GM12878 (cell line): Measurements from ENCODE around the gene CTAG1B. TPM values are rescaled to one million over a fixed set of nuclear protein-coding genes. Genes with fewer than 3 reads are reported as not detected.

Experiments
- ASH2L ChIP-seq: fragments of 300-600, 200-600 bp; sonication (generic); IDR thresholded peaks from 2 replicates; pipeline ENCODE4 v1.6.1; 2017; ENCODE audit warnings: low read depth, mild to moderate bottlenecking, borderline replicate concordance
- CREB1 ChIP-seq: IDR thresholded peaks from 2 replicates; pipeline ENCODE4 v1.6.1; 2012; ENCODE audit warnings: low read depth, mild to moderate bottlenecking, inconsistent platforms
- HDAC6 ChIP-seq: fragments of 200-600 bp; sonication (generic); IDR thresholded peaks from one replicate; pipeline ENCODE4 v1.8.0; 2017; ENCODE audit warnings: antibody characterized with exemption; ENCODE audit not compliant: unreplicated experiment
- MTA3 ChIP-seq: IDR thresholded peaks from 2 replicates; pipeline ENCODE4 v1.6.1; 2012; ENCODE audit warnings: low read length, inconsistent platforms, borderline replicate concordance
- NBN ChIP-seq: fragments of 450-650 bp; IDR thresholded peaks from 2 replicates; pipeline ENCODE4 v1.6.1; 2016
- NFXL1 ChIP-seq: fragments of 450-650 bp; IDR thresholded peaks from 2 replicates; pipeline ENCODE4 v1.6.1; 2017; ENCODE audit warnings: antibody characterized with exemption, mild to moderate bottlenecking, borderline replicate concordance
- NR2C2 ChIP-seq: IDR thresholded peaks from 2 replicates; pipeline ENCODE4 v1.6.1; 2011; ENCODE audit warnings: borderline replicate concordance, low read depth; ENCODE audit not compliant: control insufficient read depth, insufficient read length
- SMC3 ChIP-seq: IDR thresholded peaks from 2 replicates; pipeline ENCODE4 v1.6.1; 2011; ENCODE audit warnings: low read length, improper control_type of control experiment, borderline replicate concordance
- STAT3 ChIP-seq: IDR thresholded peaks from 2 replicates; pipeline ENCODE4 v1.6.1; 2011; ENCODE audit warnings: low read depth, low read length, improper control_type of control experiment
- SUZ12 ChIP-seq: fragments of 200-600 bp; sonication (generic); IDR thresholded peaks from one replicate; pipeline ENCODE4 v1.6.1; 2018; ENCODE audit warnings: antibody characterized with exemption, mild to moderate bottlenecking; ENCODE audit not compliant: unreplicated experiment
- polyA plus RNA-seq, 11 experiments: library from polyadenylated mRNA; depleted of rRNA in 4 of 11; unstranded in 6 of 11; stranded (reverse) in 5 of 11; fragments of >200 nt; fragmentation: Nextera tagmentation in 4 of 11; fragmentation: Illumina TruSeq in 1 of 11; extraction: Ambion mirVana in 4 of 11; extraction: Trizol in 1 of 11; gene quantifications; 1 replicate in 1 of 11; 2 replicates in 10 of 11; pipeline versions ENCODE4 v1.2.1 to v1.2.3, GENCODE V29; 2011 to 2016; ENCODE audit warnings: inconsistent platforms in 2 of 11, missing spikeins in 2 of 11, low read depth in 1 of 11
- total RNA-seq, 4 experiments: library from RNA; depleted of rRNA in 3 of 4; stranded (reverse); fragments of >200 nt in 3 of 4; fragmentation: Illumina TruSeq in 1 of 4; extraction: Trizol in 1 of 4; gene quantifications; 2 replicates each; pipeline versions ENCODE4 v1.2.1 to v1.2.3, GENCODE V29; 2013 to 2021
- TF ChIP-seq, protein P1 (sequence below): IDR thresholded peaks from 2 replicates; pipeline ENCODE4 v1.6.1; 2011; ENCODE audit warnings: borderline replicate concordance, low read depth, mild to moderate bottlenecking, moderate library complexity, mixed read lengths, low read length; ENCODE audit not compliant: insufficient read depth; ENCODE audit errors: extremely low read length
- TF ChIP-seq, protein P2 (sequence below): fragments of 450-650 bp; IDR thresholded peaks from 2 replicates; pipeline ENCODE4 v1.6.1; 2014; ENCODE audit warnings: mild to moderate bottlenecking
- TF ChIP-seq, protein P3 (sequence below): IDR thresholded peaks from 2 replicates; pipeline ENCODE4 v1.6.1; 2012; ENCODE audit warnings: improper control_type of control experiment, low read depth, low read length; ENCODE audit not compliant: insufficient replicate concordance
- TF ChIP-seq, protein P4 (sequence below): fragments of 450-650 bp; IDR thresholded peaks from 2 replicates; pipeline ENCODE4 v1.6.1; 2016; ENCODE audit warnings: mild to moderate bottlenecking
- TF ChIP-seq, protein P5 (sequence below): fragments of 450-650 bp; formaldehyde crosslinking; IDR thresholded peaks from 2 replicates; pipeline ENCODE4 v1.4.0; 2020; ENCODE audit warnings: mild to moderate bottlenecking, moderate library complexity

Gene CTAG1B
- total and polyA plus RNA-seq, 10 of the 15 experiments (the other 5 are each of a cell fraction or from before 2014, with no cell fraction given) = not detected

- TF ChIP-seq, protein P1, sequence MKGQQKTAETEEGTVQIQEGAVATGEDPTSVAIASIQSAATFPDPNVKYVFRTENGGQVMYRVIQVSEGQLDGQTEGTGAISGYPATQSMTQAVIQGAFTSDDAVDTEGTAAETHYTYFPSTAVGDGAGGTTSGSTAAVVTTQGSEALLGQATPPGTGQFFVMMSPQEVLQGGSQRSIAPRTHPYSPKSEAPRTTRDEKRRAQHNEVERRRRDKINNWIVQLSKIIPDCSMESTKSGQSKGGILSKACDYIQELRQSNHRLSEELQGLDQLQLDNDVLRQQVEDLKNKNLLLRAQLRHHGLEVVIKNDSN = no peak
- TF ChIP-seq SUZ12 (no peak), NR2C2 (no peak), CREB1 (no peak), SMC3 (no peak), HDAC6 (no peak), STAT3 (no peak), NFXL1 (no peak), ASH2L (no peak), NBN (no peak), MTA3 (no peak)
- TF ChIP-seq, protein P2, sequence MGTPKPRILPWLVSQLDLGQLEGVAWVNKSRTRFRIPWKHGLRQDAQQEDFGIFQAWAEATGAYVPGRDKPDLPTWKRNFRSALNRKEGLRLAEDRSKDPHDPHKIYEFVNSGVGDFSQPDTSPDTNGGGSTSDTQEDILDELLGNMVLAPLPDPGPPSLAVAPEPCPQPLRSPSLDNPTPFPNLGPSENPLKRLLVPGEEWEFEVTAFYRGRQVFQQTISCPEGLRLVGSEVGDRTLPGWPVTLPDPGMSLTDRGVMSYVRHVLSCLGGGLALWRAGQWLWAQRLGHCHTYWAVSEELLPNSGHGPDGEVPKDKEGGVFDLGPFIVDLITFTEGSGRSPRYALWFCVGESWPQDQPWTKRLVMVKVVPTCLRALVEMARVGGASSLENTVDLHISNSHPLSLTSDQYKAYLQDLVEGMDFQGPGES = no peak
- TF ChIP-seq, protein P3, sequence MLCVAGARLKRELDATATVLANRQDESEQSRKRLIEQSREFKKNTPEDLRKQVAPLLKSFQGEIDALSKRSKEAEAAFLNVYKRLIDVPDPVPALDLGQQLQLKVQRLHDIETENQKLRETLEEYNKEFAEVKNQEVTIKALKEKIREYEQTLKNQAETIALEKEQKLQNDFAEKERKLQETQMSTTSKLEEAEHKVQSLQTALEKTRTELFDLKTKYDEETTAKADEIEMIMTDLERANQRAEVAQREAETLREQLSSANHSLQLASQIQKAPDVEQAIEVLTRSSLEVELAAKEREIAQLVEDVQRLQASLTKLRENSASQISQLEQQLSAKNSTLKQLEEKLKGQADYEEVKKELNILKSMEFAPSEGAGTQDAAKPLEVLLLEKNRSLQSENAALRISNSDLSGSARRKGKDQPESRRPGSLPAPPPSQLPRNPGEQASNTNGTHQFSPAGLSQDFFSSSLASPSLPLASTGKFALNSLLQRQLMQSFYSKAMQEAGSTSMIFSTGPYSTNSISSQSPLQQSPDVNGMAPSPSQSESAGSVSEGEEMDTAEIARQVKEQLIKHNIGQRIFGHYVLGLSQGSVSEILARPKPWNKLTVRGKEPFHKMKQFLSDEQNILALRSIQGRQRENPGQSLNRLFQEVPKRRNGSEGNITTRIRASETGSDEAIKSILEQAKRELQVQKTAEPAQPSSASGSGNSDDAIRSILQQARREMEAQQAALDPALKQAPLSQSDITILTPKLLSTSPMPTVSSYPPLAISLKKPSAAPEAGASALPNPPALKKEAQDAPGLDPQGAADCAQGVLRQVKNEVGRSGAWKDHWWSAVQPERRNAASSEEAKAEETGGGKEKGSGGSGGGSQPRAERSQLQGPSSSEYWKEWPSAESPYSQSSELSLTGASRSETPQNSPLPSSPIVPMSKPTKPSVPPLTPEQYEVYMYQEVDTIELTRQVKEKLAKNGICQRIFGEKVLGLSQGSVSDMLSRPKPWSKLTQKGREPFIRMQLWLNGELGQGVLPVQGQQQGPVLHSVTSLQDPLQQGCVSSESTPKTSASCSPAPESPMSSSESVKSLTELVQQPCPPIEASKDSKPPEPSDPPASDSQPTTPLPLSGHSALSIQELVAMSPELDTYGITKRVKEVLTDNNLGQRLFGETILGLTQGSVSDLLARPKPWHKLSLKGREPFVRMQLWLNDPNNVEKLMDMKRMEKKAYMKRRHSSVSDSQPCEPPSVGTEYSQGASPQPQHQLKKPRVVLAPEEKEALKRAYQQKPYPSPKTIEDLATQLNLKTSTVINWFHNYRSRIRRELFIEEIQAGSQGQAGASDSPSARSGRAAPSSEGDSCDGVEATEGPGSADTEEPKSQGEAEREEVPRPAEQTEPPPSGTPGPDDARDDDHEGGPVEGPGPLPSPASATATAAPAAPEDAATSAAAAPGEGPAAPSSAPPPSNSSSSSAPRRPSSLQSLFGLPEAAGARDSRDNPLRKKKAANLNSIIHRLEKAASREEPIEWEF = no peak
- TF ChIP-seq, protein P4, sequence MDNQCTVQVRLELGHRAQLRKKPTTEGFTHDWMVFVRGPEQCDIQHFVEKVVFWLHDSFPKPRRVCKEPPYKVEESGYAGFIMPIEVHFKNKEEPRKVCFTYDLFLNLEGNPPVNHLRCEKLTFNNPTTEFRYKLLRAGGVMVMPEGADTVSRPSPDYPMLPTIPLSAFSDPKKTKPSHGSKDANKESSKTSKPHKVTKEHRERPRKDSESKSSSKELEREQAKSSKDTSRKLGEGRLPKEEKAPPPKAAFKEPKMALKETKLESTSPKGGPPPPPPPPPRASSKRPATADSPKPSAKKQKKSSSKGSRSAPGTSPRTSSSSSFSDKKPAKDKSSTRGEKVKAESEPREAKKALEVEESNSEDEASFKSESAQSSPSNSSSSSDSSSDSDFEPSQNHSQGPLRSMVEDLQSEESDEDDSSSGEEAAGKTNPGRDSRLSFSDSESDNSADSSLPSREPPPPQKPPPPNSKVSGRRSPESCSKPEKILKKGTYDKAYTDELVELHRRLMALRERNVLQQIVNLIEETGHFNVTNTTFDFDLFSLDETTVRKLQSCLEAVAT = no peak
- TF ChIP-seq, protein P5, sequence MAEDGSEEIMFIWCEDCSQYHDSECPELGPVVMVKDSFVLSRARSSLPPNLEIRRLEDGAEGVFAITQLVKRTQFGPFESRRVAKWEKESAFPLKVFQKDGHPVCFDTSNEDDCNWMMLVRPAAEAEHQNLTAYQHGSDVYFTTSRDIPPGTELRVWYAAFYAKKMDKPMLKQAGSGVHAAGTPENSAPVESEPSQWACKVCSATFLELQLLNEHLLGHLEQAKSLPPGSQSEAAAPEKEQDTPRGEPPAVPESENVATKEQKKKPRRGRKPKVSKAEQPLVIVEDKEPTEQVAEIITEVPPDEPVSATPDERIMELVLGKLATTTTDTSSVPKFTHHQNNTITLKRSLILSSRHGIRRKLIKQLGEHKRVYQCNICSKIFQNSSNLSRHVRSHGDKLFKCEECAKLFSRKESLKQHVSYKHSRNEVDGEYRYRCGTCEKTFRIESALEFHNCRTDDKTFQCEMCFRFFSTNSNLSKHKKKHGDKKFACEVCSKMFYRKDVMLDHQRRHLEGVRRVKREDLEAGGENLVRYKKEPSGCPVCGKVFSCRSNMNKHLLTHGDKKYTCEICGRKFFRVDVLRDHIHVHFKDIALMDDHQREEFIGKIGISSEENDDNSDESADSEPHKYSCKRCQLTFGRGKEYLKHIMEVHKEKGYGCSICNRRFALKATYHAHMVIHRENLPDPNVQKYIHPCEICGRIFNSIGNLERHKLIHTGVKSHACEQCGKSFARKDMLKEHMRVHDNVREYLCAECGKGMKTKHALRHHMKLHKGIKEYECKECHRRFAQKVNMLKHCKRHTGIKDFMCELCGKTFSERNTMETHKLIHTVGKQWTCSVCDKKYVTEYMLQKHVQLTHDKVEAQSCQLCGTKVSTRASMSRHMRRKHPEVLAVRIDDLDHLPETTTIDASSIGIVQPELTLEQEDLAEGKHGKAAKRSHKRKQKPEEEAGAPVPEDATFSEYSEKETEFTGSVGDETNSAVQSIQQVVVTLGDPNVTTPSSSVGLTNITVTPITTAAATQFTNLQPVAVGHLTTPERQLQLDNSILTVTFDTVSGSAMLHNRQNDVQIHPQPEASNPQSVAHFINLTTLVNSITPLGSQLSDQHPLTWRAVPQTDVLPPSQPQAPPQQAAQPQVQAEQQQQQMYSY (CRISPR knock-in tag) = no peak
- TF ChIP-seq, all 136 proteins: peak for 0
These were observed 16.2 kb downstream of the CTAG1B start (continued) for GRCh38 chrX:154602766-154603437.
